Measurements from ENCODE around the gene TXNDC8.
A peak's percentile ranks its signal among the peaks of the same experiment; 100 is the strongest.

TXNDC8 gene

DNA sequence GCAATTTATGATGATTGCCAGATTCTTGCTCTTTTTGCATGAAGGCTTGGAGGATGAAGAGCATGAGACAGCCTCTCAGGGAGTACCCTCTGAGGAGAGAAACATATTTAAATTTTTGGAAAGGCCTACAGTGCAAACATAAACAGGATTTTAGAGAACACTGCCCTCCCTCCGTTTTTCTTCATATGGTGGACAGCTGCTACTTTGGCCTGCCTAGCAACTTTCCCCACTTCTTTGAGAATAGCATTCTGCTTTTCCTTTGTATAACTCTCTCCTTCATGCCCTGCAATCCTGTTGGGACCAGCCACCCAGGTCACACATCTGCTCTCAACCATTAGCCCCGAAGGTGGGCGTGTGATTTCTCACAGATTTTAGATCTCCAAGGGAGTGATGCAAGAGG lies 60.9 kb downstream of the TXNDC8 start:
- DNase-seq = no peak

DNA sequence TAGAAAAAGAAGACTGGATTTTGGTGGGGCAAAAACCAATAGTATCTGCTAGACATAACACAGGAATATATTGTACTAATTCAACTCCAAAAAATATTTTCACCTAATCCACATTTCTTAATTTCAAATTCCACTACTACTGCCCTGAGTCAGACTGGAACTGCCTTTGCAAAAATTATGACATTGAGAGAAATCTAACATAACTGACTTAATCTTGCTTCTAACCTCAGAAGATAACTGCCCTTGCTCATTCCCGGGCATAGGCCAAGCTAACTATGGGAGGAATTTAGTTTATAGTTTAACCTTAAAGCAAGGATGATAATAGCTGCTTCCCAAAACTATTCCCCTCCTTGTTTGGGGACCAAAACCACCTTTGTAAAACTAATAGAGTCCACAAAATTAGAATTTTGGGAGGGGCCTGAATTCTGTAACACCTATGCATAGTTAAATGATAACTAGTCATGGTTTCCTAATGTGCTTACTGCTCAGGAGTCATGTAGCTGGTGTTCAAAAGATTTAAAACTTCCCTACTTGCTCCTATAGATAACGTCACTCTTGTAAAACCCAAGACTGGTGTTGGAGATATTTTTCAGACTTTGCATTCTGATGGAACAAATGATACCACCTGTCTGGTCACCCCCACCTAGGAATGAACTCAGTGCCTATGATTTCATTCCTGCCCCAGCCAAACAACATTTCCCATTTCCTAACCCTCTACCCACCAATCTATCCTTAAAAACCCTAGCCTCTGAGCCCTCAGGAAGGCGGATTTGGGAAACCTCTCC lies 67.3 kb downstream of the TXNDC8 start:
- no peak for DNase-seq

DNA sequence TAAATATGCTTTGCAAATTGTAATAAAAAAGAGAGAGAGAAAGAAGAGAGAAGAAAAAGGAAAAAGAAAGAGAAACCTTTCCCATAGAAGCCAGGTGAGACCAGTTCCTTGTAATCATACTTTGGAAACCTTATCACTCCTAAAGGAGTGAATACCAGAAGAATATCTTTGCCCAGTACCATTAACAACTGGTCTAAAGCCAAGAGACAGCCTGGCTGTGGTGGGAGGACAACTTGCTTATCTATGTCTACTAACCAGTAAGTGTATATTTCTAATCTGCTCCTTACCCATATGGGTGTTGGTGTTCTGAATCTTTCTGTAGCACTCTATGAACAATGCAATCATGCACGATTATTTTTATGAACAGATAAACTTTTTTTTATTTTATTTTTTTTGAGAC lies 70.9 kb downstream of the TXNDC8 start:
- no peak for DNase-seq

DNA sequence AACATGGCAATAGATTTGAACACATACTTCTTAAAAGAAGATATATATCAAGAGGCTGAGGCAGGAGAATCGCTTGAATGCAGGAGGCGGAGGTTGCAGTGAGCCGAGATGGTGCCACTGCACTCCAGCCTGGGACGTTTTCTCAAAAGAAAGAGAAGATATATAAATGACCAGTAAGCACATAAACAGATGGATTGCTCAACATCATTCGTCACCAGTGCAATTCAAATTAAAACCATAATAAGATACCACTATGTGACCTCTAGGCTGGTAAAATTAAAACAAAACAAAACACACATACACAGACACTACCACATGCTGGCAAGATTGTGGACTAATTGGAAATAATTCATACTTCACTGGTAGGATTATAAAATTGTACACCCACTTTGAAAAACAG lies 76.0 kb downstream of the TXNDC8 start:
- no peak for DNase-seq

DNA sequence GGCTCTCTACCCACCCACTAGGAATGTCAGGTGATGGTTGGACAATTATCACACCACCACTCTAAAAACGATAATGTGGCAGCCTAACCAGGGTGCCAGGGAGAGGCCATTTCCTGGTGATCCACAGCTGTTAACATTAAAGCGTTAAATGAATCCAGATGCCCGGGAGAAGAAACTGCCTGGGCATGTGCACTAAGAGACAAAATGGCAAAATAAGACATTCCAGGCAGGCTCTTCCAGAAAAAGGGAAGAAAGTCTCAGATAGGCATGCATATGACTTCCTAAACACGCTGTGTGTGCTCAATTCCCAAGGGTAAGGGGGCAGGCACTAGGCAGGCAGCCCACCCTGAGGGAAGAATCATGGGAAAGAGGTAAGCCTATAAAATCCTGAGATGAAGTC lies 76.8 kb downstream of the TXNDC8 start:
- no peak for DNase-seq

DNA sequence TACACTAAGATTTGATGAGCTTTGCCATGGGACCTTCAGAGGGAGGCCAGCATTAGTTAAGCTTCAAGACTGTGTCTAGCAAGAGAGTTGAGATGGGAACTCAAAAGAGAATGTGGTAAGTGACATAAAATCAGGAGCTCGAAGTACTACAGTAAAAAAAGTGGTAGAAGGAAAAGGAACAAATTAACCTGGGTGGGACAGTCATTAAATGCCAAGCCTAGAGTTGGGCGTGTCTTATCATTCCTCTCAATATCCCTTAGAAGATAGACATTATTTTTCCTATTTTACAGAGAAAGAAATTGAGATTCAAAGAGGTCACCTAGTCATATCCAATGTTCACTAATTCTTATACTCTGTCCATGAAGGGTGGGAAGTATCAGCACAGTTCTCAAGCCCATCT lies 78.1 kb downstream of the TXNDC8 start:
- no peak for DNase-seq

DNA sequence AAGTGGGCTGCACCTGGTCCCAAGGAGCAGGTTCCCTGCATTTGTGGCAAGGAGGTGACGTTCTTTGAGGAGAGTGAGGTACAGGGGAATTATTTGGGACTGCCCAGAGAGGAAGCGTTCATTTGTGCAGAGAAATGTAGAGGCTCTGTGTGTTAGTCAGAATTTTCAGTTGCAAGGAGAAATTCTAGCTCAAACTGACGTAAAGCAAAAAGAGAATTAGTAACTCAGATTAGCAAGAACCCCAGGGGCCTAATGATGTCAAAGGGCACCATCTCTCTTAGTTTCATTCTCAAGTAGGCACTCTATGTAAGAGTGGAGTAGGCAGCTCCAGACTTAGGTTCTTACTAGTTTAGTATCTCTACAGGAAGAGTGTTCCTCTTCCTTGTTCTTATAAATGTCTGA lies 79.0 kb downstream of the TXNDC8 start:
- no peak for DNase-seq

DNA sequence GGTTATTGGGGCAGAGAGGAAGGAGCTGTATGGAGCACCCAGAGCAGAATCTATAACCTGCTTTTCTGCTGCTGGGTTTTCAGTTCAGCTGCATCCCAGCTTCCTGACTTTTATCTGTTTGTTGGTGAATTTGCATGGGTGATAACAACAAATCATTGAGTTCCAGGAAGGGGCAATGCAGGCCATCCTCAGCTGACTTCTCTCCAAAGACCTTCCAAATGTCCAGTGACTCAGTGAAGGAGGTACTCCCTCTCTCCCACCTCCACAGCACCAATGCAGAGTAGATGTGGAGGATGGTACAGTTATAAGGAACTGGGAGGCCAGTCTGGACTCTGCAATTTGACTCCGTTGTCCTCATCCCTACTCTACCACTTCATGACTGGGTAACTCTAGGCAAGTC lies 79.7 kb downstream of the TXNDC8 start:
- no peak for DNase-seq

DNA sequence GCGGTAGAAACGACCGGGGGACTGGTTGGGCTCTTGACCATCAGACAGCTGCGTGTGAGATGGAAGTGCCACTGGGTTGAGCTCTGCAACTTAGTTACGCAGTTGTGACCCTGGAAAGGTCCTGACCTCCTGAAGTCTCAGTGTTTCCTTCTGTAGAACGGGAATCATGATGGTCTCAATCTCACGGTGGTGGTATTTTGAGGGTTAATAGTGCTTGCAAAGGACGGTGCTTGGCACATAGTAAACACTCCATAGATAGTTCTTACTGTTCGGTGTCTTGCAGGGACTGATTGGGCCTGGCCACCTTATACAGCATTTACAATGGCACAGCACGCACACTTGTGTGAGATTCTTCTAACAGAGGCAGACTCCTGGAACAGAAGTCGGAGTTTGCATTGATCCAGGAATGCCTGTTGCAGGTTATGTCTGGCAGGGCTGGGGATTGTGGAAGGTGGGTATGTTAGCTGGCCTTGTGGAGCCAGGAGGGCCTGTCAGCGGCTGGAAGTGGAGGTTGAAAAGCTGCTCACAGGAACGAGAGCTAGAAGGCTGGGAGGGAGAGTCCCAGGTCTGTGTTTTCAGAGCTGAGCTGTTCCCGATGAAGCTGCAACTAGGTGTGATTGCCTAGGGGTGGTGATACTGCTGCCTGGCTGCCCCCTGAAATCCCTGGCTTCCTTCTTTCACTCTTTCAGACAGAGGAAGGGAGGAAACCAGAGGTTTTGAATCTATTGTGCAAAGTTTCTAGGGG lies 80.4 kb downstream of the TXNDC8 start:
- DNase-seq = no peak

DNA sequence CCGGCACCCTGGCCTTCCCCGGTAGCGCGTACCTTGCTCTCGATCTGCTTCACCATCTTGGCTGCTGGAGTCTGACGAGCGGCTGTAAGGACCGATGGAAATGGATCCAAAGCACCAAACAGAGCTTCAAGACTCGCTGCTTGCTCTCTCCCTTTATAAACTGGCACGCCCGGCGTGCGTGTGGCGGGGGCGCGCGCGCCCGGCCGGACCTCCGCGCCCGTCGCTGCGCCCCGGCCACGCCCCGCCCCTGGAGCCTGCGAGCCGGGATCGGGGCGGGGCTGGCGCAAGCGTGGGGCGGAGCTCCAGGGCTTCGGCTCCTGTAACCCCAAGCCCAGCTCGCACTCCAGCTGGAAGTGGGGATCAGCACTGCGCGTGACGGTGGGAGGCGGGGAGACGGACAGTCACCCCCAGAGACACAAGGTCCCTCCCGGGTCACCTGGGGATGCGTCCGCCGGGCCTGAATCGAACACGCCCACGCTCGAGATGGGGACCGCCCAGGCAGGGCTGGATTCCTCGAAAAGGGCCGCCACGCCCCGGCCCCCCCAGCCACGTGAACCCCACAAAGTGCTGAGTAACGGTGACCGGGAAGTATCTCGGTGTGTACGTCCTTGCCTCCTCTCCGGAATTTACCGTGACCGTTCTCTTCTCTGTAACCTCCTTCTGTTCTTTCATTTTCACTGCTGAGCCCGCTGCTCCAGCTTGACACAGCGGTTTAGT lies 81.1 kb downstream of the TXNDC8 start, which contains the start of gene TXN:
Gene TXN, minus strand, starts transcription at position 128 of the 717 bp plus-strand sequence. Its CDS starts 72 bp downstream, at position 56.
- peak; percentile 59 for DNase-seq

DNA sequence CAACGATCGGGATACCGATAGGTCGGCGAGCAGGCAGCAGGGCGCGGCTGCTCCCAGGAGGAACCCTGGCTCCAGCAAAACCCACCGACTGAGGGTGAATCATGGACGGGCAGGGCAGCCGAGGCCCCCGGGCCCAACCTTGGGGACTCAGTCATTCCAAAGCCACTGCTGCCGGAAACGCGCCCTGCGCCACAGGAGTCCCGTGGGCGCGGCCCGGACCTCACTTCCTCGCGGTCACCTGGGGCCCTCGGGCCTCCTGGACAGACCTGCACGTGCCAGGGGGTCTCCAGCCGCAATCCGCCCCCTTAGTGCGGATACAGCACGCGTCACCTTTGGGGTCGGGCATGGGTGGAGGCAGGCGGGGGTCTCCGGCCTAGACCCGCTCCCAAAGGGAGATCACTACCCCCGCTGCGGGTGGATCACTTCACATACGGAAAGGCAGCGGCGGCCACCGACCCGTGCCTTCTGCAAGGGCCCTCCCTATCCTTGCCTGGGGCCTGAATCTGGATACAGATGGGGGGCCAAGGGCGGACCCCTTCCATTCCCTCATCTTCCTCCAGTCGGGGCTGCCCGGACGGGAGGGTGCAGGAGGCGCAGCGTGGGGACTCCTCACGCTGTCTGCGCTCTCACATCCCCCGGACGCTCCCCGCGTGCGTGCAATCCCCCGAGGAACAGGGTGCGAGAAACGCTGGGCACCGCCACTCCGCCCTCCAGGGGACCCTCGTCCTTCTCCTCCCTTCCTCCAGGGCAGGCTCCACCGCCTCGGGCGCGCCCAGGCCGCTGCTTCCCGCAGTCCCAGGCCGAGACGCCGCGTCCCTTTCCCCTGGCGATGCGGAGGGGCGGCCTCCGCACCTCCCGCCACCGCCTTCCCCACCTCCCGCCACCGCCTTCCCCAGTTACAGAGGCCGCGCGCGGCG lies 81.9 kb downstream of the TXNDC8 start:
- peak; percentile 39 for DNase-seq

DNA sequence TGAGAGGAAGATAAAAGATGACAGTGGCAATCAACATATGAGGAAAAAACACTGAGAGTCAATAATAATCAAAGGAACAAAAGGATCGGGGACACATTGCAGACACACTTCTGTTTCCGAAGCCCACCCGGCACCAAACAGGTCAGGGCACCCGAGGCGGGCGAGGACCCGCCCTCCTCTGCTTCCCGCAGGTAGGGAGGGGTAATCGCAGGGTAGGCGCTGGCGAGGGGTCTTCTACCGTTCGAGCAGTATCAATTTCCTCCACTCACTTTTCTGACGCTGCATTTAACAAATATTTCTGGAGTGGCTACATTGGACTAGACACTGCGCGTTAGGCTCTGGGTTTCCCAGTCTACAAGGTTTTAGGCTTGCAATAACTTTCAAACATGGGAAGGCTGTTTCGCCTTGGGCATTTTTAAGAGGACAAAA lies 82.6 kb downstream of the TXNDC8 start:
- DNase-seq = no peak

DNA sequence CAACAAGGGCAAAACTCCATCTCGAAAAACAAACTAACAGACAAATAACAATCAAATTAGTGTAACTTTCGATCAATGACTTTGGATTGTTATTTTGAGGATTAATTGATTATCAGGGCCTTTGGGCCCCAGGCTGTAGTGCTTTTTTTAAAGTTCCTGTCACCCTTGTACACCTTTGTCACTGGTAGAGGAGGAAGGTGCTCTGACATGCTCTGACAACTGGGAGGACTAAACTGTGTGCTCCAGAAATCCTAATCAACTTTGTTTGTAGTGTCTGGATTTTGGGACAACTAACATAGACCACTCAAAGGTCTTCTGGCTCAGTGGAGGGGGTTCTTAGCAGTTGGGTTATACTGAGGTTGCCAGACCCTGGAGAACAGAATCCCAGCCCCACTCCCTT lies 83.2 kb downstream of the TXNDC8 start:
- no peak for DNase-seq
